Measurements from ENCODE around the gene RSU1.

- TF ChIP-seq CTCF (conservative IDR thresholded peaks at IDR 0.05) = no peak
- TF ChIP-seq EZH2 (IDR thresholded peaks at IDR 0.05; ENCODE audit: low read depth) = no peak
Observed at GRCh38 chr10:16748749-16749148, 68.5 kb downstream of the RSU1 start.

Data from PC-9 (cell line).